GM18526 (cell line): Measurements from ENCODE around the gene TMEM150C.

Experiments
- POLR2A ChIP-seq: IDR thresholded peaks from 3 replicates; pipeline ENCODE4 v1.6.1; 2011; ENCODE audit not compliant: insufficient read length; ENCODE audit errors: extremely low read depth

TMEM150C gene

DNA sequence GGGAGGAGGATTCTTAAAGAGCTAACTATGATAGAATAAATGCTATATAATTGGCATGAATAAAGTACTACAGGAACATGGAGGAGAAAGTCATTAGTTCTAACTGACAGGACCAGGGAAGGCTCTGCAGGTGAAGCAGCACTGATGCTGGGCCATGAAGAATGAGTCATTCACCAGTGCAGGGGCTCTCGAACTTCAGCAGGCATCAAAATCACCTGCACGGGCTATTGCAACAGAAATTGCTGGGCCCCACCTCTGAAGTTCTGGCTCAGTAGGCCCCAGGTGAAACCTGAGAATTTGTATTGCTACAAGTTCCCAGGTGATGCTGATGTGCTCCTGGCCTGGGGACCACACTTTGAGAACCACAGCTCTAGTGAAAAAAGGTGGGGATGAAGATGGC, 33.7 kb downstream of the TMEM150C start:
- no peak for TF ChIP-seq POLR2A

DNA sequence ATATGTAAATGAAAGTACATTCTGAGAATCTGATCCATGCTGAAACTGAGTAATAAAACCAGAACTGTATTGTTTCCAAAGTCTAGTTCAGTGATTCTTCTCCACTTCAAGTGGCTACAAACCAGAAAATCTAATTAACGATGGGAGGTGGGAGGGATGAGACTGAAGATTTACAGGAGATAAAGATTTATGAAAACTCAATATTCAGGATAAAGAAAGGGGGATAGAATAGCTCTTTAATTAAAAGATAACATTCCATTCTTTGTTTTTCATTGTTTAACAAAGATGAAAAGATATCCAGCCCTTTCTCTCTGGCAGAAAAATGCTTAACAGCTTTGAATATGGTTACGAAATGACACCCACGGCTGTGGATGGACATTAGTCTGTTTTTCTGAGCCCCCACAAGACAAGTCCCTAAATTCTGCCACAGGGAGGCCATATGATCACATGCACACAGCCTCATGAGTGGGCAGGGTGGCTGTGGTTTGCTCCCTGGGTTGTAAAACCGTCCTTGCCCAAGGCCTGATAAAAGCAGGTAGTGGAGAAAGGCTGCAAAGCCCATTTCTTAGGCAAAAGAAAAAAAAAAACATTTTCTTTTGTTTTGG, 36.4 kb downstream of the TMEM150C start:
- TF ChIP-seq POLR2A = no peak

DNA sequence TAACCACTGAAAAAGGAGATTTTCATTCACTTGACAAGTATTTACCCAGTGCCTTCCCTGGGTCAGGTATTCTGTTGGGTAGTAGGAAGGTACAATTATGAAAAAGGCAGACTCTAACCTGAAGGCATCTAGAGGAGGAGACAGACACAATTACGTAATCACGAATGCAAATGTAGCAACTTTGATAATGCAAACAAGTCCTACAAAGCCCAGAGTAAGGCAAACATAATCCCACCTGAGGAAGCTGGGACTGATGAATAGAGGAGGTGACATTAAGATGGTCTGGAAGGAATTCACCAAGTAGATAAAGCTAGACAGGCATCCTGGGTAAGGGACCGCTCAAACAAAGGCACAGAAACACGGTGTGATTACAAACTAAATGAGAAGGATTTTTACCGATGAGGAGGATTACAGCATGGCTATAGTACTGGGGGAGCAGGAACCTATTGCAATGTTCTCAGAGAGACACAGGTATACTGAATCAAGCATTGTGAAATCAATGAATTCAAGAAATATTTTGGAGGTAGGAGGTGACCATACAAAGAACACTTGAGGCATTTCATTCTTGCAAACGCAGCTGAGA, 37.1 kb downstream of the TMEM150C start:
- TF ChIP-seq POLR2A = no peak

DNA sequence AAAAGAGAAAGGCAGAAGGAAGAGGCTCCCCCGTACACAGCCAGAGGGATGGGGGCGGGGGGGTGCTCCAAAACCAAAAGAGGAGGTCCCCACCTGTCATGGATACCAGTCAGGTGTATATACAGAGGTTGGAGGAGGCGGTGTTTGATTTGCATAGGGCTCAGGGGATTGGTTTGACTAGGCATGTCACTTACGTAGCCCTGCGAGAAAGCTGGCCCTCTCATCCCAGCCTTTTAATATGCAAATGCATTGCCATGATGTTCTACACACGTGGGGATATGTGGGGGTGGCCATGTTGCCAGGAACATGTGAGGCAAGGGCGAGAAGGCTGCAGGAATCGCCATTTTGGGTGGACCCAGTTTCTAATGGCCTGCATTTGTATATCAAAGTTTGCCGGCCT, 38.6 kb downstream of the TMEM150C start:
- no peak for TF ChIP-seq POLR2A

DNA sequence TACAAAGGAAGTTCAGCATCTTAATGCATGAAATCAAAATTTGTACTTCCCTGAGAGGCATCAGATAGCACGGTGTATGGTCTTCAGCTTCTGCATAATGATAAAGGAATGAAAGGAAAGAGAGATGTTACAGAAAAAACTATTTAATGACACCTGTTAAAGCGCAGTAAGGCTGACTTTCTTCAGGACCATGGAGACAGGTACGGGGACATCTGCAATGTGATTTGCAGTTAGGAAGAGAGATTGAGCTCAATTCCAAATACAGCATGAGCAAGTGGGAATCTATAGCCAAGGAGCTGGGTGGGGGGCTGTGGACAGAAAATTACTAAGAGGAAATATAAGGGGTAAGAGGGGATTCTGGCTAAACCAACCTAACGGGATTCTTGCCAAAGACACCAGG, 39.3 kb downstream of the TMEM150C start:
- TF ChIP-seq POLR2A = no peak

DNA sequence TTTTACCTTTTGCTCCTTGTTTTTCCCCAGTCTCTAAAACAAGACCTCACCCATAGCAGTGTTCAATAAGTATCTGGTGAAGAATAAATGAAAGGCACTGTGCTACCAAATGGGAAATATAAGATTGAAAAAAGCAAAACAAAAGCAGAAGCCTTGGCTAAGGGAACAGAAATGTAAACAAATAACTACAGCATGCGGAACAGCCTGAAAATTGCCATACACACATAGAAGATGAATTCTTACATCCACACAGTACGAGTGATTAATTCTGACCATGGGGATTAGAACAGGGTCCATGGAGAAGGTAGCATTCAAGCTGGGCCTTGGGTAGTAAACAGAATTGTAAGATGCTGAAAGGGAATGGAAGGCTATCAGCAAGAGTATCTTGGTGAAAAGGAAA, 40.5 kb downstream of the TMEM150C start:
- no peak for TF ChIP-seq POLR2A

DNA sequence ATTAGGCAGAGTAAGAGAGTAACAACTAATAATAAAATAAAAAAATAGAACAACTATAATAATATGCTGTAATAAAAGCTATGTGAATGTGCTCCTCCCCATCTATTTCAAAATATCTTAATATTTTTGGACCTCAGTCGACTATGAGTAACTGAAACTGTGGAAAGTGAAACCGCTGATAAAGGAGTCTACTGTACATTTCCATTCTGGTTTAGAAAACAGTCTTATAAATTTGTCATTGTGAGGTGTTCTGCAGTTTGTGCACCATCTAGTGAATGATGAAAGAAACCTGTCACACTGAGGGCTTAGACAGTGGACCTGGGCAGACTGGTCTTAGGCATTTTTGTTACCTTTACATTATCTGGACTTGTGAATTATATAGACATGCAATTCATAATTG, 42.0 kb downstream of the TMEM150C start:
- TF ChIP-seq POLR2A = no peak

DNA sequence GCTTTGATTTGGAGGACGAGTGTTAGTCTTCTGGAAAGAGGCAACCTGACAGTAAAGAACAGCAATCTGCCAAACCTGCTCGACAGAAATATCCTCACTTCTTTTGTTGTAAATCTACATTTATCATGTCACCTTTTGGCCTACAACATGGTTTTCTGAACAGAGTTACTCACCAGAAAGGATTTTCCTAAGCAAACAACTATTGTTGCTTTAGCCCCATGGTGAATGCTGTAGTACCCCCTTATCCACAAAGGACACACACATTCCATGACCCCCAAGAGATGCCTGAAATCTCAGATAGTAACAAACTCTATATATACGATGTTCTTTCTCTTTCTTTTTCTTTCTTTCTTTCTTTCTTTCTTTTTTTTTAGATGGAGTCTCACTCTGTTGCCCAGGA, 42.7 kb downstream of the TMEM150C start:
- TF ChIP-seq POLR2A = no peak

DNA sequence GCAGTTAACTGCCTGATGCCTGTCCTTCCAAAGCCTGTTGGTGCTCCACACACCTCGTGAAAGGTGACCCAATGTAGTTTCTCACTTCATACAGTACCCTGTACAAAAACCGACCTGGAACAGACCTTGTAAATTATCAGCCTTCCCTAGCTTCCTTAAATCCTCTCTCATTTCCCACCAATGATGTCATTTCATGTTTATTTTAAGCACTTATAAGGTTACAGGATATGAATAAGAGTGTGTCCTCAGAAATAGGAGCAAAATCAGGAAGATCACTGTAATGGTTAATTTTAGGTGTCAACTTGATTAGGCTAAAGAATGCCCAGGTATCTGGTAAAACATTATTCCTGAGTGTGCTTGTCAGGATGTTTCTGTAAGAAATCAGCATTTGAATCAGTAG, 44.7 kb downstream of the TMEM150C start:
- no peak for TF ChIP-seq POLR2A

DNA sequence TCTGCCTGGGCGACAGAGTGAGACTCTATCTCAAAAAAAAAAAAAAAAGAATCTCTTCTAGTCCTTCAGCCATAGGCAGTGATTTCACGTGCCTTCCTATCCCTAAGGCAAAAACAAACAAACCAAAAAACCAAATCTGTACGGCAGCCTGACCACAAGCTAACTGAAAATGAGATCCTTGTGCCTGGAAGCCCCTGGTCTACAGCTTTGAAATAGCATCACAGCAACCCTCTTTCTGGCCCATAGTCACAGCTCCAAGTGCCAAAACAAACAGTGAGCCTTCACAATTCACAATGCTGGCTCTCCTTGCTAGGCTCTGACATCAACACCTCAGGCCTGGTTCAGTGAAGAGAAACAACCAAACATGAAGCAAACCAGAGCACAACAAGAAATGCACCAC, 46.1 kb downstream of the TMEM150C start:
- TF ChIP-seq POLR2A = no peak

DNA sequence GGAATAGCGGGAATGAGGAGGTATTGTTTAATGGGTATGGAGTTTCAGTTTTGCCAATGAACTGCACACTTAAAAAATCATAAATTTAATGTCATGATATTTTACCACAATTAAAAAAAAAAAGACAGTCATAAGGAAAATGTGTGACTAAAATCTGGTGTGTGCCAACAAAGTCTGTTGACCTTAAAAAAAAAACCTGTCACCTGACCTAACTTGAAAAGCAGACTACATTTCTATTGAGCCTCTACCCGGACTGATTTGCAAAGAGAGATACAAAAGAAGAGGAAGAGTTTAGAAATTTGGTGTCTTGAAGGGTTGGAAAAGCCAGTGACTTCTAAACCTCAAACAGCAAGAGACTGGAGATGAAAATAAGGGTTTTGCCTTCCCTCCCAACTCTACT, 48.4 kb downstream of the TMEM150C start:
- TF ChIP-seq POLR2A = no peak

DNA sequence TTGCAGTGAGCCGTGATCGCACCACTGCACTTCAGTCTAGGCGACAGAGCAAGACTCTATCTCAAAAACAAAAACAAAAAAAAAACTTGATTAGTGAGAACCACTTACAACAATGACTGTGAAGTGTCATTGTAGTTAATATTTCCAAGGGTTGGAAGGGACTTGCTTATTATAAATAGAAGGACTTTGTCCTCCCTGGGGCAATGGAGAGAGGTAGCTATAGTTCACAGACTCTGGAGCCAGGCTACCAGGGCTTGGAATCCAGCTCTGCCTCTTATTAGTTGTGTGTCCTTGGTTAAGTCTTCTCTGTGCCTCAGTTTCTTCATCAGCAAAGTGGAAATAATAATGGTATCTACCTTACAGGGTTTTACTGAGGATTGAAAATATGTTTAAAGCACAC, 51.6 kb downstream of the TMEM150C start:
- no peak for TF ChIP-seq POLR2A

DNA sequence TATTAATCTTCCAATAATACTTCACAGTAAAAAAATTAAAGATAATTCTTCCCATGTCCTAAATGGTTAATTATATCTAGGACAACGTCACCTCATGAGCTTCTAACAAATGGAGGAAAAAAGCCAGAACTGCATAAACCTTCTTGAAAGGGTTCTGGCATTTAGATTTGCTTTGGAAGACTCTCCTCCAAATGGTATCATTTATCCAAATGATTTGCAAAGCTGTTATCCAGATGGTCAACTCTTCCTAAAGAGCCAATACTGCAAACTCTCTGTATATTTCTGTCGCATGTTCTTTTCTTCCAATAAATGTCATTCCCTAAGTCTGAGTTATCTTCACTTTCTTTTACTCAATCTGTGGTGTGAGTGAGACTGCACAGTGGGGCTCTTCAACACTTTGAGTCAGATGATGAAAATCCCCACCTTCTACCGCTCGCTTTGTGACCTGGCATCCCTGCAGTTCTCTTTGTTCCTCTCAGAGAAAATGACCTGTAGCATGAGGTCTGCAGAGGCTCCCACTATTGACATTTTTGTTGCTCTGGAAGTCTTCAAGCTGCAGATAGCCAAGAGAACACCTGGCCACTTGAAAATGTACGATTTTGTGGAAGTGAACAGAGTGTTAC, 52.9 kb downstream of the TMEM150C start:
- no peak for TF ChIP-seq POLR2A

DNA sequence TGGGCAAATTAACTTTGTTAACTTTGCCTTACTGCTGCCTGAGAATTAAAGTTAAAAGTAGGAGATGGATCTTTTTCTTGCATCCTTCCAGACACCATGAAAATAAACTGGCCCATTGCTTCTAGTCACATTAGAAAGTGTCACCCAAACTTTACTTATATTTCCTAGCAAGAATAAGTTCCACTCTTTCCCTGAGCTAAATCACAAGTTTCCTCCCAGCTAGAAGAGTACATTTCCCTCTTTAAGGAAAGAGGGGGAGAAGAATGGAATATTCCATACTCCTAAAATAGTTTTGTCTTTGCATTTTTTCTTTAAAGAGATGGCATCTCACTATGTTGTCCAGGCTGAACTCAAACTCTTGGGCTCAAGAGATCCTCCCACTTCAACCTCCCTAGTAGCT, 53.8 kb downstream of the TMEM150C start:
- TF ChIP-seq POLR2A = no peak

DNA sequence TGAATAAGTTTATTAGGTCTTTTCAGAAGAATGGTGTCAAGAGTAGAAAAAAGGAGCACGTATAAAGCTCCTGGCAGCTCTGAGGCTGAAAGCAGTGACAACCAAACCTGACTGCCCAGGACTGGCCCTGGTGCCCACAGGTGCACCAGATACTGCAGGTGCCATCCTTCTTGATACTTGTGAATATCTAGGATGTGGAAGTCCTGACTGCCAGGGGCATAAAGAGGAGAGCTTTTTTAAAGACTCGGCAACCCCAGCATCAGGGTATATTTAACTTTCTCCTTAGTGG, 60.7 kb downstream of the TMEM150C start:
- TF ChIP-seq POLR2A = no peak

DNA sequence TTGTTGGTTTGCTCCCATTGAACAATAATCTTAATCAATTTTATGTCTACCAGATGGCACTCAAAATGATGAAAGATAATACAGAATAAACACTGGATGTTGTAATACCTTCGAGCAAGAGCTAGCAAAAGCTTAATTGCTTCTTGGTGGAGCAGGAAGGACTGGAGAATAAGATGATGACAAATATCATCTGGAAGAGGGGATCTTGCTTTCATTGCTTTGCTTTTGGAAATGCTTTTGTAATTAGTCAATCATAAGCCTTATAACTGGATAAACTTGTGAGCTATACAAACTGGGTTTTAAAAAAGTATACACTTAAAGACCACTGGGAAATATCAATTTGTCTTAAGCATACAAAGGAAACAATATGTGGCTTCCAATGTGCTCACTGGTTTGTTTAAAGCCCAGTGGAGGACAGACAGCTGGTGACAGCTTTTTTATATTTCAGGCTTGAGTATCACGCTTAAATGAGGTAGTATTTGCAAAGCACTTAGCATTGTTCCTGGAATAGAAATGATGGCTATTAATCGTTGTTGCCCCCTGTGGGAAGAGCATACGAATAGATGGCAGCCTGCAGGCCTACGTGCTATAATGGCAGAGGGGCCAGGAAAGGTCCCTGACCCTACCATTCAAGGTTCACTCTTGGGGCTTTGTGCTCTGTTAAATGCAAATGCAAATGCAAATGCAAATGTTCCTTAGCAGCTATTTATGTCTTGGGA, 61.2 kb downstream of the TMEM150C start:
- no peak for TF ChIP-seq POLR2A
